ENCODE data around the gene CES4A.

- TF ChIP-seq, protein P1, sequence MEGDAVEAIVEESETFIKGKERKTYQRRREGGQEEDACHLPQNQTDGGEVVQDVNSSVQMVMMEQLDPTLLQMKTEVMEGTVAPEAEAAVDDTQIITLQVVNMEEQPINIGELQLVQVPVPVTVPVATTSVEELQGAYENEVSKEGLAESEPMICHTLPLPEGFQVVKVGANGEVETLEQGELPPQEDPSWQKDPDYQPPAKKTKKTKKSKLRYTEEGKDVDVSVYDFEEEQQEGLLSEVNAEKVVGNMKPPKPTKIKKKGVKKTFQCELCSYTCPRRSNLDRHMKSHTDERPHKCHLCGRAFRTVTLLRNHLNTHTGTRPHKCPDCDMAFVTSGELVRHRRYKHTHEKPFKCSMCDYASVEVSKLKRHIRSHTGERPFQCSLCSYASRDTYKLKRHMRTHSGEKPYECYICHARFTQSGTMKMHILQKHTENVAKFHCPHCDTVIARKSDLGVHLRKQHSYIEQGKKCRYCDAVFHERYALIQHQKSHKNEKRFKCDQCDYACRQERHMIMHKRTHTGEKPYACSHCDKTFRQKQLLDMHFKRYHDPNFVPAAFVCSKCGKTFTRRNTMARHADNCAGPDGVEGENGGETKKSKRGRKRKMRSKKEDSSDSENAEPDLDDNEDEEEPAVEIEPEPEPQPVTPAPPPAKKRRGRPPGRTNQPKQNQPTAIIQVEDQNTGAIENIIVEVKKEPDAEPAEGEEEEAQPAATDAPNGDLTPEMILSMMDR (IDR thresholded peaks at IDR 0.05; ENCODE audit: insufficient read depth, low read depth, low read length), result no peak
- TF ChIP-seq EZH2 (IDR thresholded peaks at IDR 0.05; ENCODE audit: insufficient read depth, low read length), result no peak
Observed at GRCh38 chr16:66988197-66988788, at the start of gene CES4A.

Data from astrocyte (in vitro differentiated cells and primary cell).